GDM1 (cell line): ENCODE measurements around the gene DUOXA2.

Experiments
- DNase-seq: peaks from one replicate; lab custom pipeline; 2025; lab: John Stamatoyannopoulos, UW

The DUOXA2 gene

DNA sequence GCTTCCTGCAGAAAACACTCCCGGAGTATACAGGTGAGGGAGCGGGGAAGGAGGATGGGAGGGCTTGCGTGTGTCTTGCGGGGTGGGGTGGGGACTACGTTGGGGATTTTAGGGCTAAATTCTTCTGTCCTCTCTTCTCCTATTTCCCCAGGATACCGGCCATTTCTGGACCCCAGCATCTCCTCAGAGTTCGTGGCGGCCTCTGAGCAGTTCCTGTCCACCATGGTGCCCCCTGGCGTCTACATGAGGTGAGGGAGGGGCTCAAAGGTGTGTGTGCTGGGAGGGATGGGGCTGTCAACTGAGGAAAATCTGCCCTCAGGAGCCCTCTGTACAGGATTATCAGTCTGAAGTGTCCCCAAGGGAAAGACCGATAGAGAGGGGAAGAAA is 22.2 kb downstream of the DUOXA2 start:
- DNase-seq = no peak

- no peak for DNase-seq
Observed at GRCh38 chr15:45137703-45138102, 23.6 kb downstream of the DUOXA2 start.

DNA sequence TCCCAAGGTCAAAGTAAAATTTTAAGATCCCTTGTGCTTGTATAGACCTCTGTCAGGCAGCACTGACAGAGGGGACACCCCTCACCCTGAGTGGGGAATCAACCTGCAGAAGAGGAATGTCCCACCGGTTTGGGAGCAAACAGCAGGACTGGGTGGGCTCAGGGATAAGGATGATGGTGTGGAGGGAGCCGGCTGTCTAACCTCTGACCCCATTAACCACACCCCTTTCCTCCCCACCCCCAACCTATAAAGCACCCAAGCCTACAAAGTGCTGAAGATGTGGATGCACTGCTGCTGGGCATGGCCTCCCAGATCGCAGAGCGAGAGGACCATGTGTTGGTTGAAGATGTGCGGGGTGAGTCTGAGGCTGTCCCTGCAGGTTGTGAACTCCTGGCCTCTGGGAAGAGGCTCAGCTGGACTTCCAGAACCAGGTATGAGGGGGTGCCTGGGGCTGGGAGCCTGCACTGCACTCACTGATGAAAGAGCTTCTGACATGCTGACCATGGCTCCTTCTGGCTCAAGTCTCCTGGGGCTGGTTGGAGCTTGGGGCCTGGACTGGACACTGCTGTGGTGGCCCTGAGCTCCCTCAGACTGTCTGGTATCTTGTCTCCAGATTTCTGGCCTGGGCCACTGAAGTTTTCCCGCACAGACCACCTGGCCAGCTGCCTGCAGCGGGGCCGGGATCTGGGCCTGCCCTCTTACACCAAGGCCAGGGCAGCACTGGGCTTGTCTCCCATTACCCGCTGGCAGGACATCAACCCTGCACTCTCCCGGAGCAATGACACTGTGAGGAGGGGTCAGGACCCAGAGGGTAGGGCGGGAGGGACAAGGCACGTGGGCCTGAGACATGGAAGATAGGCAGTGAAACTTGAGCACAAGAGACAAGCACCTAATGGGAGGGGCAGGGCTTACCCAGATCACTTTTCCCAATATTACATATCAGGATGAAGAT is 25.0 kb downstream of the DUOXA2 start:
- no peak for DNase-seq

- DNase-seq = no peak
Observed at GRCh38 chr15:45139770-45140169, 25.6 kb downstream of the DUOXA2 start.

GRCh38 chr15:45140557-45141250 is 26.6 kb downstream of the DUOXA2 start:
- no peak for DNase-seq

DNA sequence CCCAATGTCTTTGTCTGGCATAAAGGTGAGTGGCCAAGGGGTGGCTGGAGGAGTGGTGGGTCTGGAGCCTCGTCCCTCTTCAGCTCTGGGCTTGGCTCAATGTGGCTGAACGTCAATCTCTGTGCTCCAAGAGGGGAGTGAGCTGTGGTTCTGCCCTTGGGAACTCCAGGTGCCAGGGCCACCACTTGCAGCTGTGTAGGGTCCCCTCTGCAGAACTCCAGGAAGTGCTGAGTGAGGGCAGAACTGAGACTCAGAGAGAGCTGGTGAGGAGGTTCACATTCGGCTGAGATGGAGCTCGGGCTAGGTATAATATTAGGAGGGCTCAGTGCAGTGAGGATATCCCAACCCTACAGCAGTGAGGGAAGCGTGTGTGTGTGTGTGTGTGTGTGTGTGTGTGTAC is 27.3 kb downstream of the DUOXA2 start:
- DNase-seq = no peak

GRCh38 chr15:45143056-45143455 is 28.9 kb downstream of the DUOXA2 start:
- no peak for DNase-seq

- no peak for DNase-seq
Observed at GRCh38 chr15:45143946-45144345, 29.8 kb downstream of the DUOXA2 start.

DNA sequence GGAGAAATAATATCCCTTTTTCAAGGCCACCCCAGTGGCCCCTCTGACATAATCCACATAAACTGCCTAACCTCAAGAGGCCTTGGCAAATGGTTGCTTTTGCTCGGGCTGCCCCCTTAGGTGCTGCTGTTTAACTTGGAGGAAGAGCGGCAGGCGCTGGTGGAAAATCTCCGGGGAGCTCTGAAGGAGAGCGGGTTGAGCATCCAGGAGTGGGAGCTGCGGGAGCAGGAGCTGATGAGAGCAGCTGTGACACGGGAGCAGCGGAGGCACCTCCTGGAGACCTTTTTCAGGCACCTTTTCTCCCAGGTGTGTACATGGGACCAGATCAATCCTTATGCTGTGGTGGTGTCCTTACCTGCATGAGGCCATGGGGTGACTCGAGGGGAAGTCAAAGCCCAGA is 30.6 kb downstream of the DUOXA2 start:
- no peak for DNase-seq

DNA sequence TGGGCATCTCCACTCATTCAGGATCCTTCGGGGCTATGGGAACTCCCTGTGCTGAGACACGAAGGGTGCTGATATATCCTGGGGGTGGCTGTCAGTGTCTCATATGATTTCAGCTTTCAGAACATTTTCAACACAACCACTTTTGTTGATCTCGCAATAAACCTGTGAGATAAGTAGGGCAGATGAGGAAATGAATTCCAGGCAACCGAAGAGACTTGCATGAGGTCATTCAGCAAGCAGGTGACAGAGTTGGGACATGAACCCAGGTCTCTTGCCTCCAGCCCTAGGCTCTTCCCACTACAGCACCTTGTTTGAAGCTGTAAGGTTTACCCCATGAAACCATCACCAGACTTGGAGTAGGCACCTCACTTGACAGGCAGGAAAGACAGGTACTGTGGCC is 32.3 kb downstream of the DUOXA2 start:
- DNase-seq = no peak

- DNase-seq = no peak
Observed at GRCh38 chr15:45147606-45148005, 33.5 kb downstream of the DUOXA2 start.

- no peak for DNase-seq
Observed at GRCh38 chr15:45148076-45149059, 34.2 kb downstream of the DUOXA2 start.

GRCh38 chr15:45149060-45149459 is 34.9 kb downstream of the DUOXA2 start:
- DNase-seq = no peak

DNA sequence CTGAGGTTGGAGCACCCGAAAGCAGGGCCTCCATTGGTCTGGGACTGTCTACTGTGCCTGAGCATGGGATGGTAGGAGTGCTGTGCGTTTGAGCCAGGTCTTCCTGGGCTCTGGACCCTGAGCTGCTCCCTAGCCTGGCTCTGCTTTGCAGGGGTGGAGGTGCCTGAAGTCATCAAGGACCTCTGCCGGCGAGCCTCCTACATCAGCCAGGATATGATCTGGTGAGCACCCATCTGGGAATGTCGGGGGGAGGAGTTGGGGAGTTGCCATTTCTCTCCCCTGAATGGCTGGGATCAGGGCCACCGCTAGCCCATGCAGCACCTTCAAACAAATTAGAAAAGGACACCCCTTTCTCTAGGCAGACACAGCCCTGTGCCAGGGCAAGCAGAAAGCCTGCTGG is 36.4 kb downstream of the DUOXA2 start:
- DNase-seq = no peak

DNA sequence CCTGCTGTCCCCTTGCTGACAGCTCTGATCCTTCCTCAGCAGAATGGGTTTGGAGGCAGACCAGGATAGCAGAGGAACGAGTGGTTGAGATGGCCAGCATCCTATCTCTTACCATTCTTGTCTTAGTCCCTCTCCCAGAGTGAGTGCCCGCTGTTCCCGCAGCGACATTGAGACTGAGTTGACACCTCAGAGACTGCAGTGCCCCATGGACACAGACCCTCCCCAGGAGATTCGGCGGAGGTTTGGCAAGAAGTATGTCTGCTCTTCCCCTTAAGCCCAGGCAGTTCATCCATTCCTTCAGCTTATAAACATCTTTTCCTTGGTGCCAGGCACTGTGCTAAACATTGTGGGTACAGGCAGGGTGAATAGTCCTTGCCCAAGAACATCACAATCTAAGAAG is 36.9 kb downstream of the DUOXA2 start:
- DNase-seq = no peak

GRCh38 chr15:45151998-45152828 is 38.1 kb downstream of the DUOXA2 start:
- DNase-seq = no peak

DNA sequence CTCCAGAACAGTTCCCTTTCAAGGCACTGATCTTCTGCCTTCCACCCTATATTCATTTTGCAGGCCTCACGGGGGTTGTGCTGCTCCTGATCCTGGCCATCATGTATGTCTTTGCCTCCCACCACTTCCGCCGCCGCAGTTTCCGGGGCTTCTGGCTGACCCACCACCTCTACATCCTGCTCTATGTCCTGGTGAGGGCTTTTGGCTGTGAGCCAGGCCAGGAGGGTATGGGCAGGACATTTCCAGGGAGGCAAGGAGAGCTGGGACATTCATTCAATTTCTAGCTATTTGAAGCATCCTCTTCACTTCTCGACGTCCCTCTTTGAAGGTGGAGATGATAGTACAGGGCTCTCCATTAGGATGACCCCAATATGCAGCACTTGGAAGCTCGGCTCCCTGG is 41.6 kb downstream of the DUOXA2 start:
- no peak for DNase-seq

DNA sequence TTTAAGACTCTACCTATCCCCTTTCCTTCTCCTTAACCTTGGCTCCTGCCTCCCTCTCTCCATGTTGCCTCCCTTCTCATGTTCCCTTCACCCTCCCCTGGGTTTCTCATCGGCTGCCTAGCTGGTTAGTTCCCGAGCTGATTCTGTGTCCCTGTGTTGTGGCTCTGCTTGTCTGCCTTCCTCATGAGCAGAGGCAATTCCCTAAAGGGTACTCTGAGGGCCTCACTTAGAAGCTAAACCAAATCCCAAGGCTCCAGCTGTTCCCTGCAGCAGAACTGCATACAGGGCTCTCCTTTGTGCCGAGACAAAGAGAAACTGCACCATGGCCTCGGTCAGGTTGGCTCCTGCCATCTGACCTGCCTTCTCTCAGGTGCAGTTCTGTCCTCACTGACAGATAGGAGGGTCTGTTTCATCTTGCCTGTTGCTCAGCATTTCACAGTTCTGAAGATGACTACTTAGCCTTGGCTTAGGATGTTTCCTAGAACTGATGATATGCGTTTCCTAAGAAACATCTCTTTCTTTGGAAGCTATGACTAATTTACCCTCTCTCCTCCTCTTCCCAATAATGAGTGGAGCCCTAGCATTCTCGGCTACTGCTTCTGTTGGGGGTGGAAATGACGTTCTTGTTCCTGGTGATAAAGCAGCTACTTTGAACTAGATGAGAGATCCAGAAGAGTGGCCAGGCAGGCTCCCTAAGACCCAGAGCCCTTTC is 42.8 kb downstream of the DUOXA2 start:
- no peak for DNase-seq

DNA sequence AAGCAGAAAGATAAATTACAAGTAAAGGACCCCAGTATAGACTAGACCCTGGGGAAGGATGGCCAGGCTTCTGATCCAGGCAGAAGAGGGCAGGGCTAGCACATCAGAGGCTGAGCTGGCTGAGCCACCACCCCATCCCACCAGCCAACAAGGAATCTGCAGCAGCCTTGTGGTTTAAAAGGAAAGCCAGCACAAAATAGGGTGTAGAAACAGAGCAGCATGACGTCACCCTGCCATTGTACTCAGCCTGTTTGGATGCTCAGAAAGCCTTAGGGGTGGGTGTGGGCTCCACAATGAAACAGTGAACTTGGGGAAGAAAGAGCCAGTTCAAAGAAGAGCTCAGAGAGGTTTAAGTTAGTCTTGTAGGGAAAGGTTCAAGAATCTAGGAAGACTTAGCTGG is 43.8 kb downstream of the DUOXA2 start:
- no peak for DNase-seq

- DNase-seq = no peak
Observed at GRCh38 chr15:45161666-45162065, 47.5 kb downstream of the DUOXA2 start.
